Hematopoietic multipotent progenitor cell treated with erythropoietin and hydrocortisone succinate and interleukin-3 and kit ligand, for 4 days (in vitro differentiated cells): ENCODE measurements around the gene NKD2.
"Not testable (repeated sequence)": the region's sequence is repeated elsewhere in the genome, so short reads cannot be mapped to it uniquely, and the experiment has no call there.

Experiments
- DNase-seq: peaks from one replicate; pipeline ENCODE4 v3.0.0-alpha.2; 2015

Gene NKD2

GRCh38 chr5:1075931-1076330 lies 67.3 kb downstream of the NKD2 start:
- no peak for DNase-seq

GRCh38 chr5:1076406-1076805 lies 67.8 kb downstream of the NKD2 start:
- no peak for DNase-seq

- no peak for DNase-seq
These were observed 68.4 kb downstream of the NKD2 start for GRCh38 chr5:1077026-1077425.

DNA sequence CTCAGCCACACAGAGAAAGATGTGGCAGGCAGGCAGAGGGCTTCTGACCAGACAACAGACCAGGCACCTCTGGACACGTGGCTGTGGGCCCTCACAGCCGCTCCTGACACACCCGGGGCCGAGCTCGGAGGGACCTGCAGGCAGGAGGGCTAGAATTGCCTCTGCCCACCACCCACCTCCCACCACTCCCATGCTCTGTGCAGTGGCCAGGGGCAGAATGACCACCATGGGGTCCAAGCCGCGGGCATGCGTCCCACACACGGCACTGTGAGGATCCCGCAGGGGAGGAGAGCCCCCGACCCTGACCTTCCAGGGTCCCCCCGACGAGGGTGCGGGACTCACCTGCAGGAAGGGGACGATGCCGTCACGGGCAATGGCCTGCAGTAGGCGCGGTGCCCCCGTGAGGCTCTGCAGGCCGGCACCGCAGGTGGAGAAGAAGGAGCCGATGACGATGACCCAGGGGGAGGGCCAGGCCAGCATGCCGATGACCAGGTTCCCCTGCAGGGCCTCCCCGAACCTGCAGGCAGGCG lies 69.0 kb downstream of the NKD2 start:
- no peak for DNase-seq

- no peak for DNase-seq
These were observed 69.6 kb downstream of the NKD2 start for GRCh38 chr5:1078206-1078605.

GRCh38 chr5:1078851-1079250 lies 70.2 kb downstream of the NKD2 start:
- no peak for DNase-seq

GRCh38 chr5:1079486-1079885 lies 70.9 kb downstream of the NKD2 start:
- no peak for DNase-seq

DNA sequence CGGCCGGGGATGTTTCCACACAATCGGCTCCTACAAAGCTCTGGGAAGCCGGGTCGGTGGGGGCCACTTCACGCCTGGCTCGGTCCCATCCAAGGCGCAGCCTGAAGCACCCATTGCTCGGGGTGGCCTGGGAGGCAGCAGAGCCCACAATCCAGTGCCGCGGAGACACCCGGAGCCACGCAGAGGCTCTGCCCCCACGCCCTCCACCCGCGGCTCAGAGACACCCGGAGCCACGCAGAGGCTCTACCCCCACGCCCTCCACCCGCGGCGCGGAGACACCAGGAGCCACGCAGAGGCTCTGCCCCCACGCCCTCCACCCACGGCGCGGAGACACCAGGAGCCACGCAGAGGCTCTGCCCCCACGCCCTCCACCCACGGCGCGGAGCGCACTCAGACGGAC lies 71.4 kb downstream of the NKD2 start:
- DNase-seq = no peak

DNA sequence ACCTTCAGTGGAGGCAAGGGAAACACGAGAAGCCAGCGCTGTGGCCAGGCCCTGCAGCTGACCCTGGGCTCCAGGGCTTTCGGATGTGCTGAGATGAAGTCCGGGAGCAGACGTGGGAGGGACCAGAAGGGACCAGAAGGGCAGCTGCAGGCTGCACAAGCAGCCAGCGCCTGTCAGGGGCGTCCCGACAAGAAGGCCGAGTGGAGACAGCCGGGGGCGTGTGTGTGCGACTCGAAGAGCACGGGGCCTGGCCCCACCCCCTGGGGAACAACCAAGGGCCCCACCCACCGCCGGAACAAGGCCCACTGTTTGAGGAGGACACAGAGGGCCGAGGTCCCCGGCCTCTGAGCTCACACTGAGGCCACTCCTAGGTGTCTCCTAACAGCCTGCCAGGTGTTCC lies 71.8 kb downstream of the NKD2 start:
- DNase-seq = no peak

- DNase-seq = no peak
These were observed 72.9 kb downstream of the NKD2 start for GRCh38 chr5:1081519-1081918.

DNA sequence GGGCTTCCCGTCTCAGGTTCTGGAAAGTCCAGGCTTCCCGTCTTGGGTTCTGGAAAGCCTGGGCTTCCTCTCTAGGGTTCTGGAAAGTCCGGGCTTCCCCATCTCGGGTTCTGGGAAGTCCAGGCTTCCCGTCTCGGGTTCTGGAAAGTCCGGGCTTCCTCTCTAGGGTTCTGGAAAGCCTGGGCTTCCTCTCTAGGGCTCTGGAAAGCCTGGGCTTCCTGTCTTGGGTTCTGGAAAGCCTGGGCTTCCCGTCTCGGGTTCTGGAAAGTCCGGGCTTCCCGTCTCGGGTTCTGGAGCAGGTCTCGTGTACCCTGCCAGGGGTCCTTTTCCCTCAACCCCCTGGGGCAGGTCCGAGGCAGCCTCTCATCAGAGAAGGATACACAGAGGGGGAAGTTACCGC lies 74.4 kb downstream of the NKD2 start:
- not testable (repeated sequence) for DNase-seq

DNA sequence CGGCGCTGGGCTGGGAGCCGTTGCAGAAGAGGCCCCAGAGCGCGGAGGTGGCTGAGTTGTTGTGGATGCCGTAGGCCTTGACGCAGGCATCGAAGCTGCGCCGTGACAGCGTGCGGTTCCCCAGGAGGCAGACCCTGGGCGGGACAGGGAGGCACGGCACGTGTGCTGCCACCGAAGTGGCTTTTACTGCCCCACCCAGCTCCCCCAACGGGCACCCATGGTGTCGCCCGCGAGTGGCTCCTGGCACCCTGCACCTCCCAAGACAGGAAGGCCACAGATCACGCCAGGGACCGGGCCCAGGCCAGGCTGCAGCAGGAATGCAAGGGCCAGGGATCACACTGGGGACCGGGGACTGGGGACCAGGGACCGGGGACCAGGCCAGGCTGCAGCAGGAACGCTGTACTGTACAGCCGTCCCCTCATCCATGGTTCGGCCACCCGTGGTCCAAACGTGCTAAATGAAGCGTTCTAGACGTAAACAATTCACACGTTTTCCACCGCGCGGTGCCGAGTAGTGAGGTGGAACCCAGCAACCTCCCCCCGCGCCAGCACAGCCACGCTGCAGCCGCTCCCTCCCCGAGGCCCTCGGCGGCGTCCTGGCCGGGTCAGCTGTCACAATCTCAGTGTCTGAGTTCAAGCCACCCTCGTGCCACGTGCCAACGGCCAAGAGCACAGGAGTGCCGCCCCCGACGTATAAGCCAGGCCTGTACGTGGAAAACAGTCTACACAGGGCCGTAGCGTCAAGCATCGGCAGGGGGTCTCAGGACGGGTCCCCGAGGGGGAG lies 75.4 kb downstream of the NKD2 start:
- DNase-seq = no peak

DNA sequence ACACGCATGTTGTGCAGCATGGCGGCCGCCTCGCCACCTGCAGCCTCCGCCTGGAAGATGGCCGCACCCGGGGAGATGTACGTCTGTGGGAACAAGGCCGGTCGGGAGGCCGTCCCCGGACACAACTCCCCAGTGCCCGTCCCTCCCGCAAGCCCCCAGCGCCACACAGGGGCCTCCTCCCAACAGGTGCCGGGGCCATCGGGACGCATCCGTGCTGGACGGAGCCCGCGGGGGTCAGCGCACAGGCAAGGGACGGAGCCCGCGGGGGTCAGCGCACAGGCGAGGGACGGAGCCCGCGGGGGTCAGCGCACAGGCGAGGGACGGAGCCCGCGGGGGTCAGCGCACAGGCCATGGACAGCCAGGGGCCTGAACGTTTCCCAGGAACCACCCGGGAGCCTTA lies 76.8 kb downstream of the NKD2 start:
- no peak for DNase-seq

DNA sequence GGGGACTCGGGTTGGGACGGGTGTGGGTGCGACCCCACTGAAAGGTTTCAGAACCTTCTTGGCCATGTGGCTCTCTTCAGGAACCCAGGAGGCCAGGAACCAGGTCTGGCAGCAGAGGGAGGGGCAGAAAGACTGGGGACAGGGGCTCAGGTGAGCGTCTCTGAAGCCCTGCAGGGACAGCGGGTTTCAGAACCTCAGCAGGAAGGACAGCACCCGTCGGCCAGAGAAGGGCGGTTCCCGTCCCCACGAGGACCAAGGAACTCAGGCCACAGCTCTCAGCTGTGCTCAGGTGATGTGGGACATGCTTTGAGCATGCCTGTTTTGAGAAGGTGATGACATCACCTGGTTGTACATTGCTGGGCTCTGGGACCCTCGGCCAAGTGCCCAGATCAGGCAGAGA lies 77.5 kb downstream of the NKD2 start:
- DNase-seq = no peak

- no peak for DNase-seq
These were observed 78.3 kb downstream of the NKD2 start for GRCh38 chr5:1086871-1087270.

DNA sequence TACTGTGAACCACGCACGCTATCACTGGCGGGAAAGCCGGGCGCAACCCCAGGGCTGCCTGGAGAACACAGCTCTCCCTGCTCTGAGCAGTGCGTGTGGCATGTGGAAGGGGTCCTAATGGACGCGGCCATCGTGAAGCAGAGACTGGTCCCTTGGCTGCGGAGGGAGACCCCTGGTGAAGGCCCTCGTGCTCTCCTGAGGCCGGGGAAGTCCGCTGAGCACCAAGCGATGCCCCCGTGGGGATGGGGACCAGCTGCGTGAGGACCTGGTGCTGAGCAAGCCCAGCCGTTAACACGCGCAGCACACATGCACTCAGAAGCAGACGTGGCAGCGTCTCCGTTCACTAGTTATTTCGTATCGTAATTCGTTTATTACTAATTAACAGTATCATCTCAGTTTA lies 78.8 kb downstream of the NKD2 start:
- no peak for DNase-seq

DNA sequence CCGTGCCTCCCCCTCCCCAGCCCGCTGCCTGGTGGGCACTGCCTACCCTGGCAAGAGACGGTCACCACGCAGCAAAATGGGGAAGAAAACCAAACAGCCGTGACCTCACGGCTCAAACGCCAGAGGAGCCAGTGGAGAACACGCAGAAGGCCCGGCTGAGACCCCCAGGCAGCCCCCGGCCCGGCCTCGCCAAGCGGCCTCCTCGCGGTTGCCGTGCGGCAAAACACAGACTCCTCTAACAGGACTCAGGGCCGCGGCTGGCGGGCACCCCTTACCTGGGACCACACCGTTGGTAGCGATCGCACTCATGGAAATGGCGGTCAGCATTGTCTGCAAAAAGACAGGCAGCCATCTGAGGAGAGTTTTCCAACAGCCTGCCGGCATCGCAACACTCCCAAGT lies 79.4 kb downstream of the NKD2 start:
- no peak for DNase-seq
